Adrenal gland (tissue), 12 donors: Measurements from ENCODE around the gene SLC6A20. TPM values are rescaled to one million over a fixed set of nuclear protein-coding genes. Genes with fewer than 3 reads are reported as not detected.

Experiments
- DNase-seq, 7 donors: peaks; one replicate each; pipeline ENCODE4 v3.0.0-alpha.2; 2019 to 2020
- H3K27ac ChIP-seq, 5 donors: fragments of 200-600 bp; sonication (generic) in 4 of 5; 1 replicate in 3 of 5; 2 replicates in 2 of 5; pipeline versions ENCODE4 v1.5.1 to v1.8.0; 2016 to 2020; ENCODE audit warnings: mild to moderate bottlenecking in 1 of 5
- H3K27me3 ChIP-seq: fragments of 200-600 bp; 2 replicates; pipeline ENCODE4 v1.8.0; 2021
- H3K36me3 ChIP-seq, 2 donors: fragments of 200-600 bp; replicated peaks in 1 of 2; 1 replicate in 1 of 2; 2 replicates in 1 of 2; pipeline versions ENCODE4 v1.5.1 to v1.8.0; 2018 to 2022
- H3K4me1 ChIP-seq, 2 donors: fragments of 200-600 bp; replicated peaks in 1 of 2; 1 replicate in 1 of 2; 2 replicates in 1 of 2; pipeline versions ENCODE4 v1.5.1 to v1.8.0; 2018 to 2021
- H3K4me3 ChIP-seq, 4 donors: fragments of 200-600 bp; sonication (generic) in 3 of 4; one replicate each; pipeline ENCODE4 v1.5.1; 2016 to 2018
- H3K9me3 ChIP-seq, 3 donors: fragments of 200-600 bp; sonication (generic) in 1 of 3; replicated peaks in 1 of 3; 1 replicate in 2 of 3; 2 replicates in 1 of 3; pipeline versions ENCODE4 v1.5.1 to v1.8.0; 2016 to 2021
- POLR2A ChIP-seq, 2 donors: fragments of 450-650 bp; IDR thresholded peaks; one replicate each; pipeline ENCODE4 v1.6.1; 2017; ENCODE audit warnings: antibody characterized with exemption in 2 of 2, mild to moderate bottlenecking in 2 of 2, moderate library complexity in 1 of 2
- WGBS, 4 donors: extraction: QIAGEN DNeasy Blood & Tissue Kit in 2 of 4; methylation state at CpG; one replicate each; pipeline versions ENCODE4 v1.1.5 to v1.1.7; 2013 to 2017; 5-methylcytosine and 5-hydroxymethylcytosine counted together
- intact Hi-C, 2 donors: fragments of 100-400 bp; cut with DNase I; formaldehyde crosslinking; loops; one replicate each; pipeline versions ENCODE4 v1.14.1 to v1.15.0; 2022 to 2023
- polyA plus RNA-seq, 3 donors: library from polyadenylated mRNA; stranded (reverse); fragments of 200-250 nt in 2 of 3; fragments of 350-450 nt in 1 of 3; fragmentation: Illumina TruSeq in 1 of 3; extraction: RNeasy Lipid Tissue Mini Kit (QIAGEN cat#74804) in 1 of 3; gene quantifications; one replicate each; pipeline ENCODE4 v1.2.3, GENCODE V29; 2013 to 2014
- total RNA-seq, 9 donors: library from RNA; depleted of rRNA in 4 of 9; stranded (reverse); fragments of >200 nt in 4 of 9; fragments of 120-200 nt in 1 of 9; fragmentation: NEBNext Ultra II Directional in 1 of 9; extraction: Animal tissue kit (Norgen Biotek cat#: 25700) in 1 of 9; gene quantifications; one replicate each; pipeline versions ENCODE4 v1.1.0 to v1.2.4, GENCODE V29; 2013 to 2023
- TF ChIP-seq, protein P1 (sequence below), 6 experiments: fragments of 450-650 bp in 4 of 6; fragments of 200-600 bp in 2 of 6; sonication (generic) in 1 of 6; IDR thresholded peaks; 1 replicate in 5 of 6; 2 replicates in 1 of 6; pipeline versions ENCODE4 v1.5.1 to v1.8.0; 2016 to 2021; ENCODE audit warnings: antibody characterized with exemption in 6 of 6, mild to moderate bottlenecking in 2 of 6, moderate library complexity in 1 of 6
- donor health status: healthy with polysubstance abuse.
- donor health status: Bipolar disorder and iron deficiency.
- donor health status: DM: yes; HTN: yes; CAD: no.
- donor health status: DM: no; HTN: no; CAD: no.
- donor health status: DM: no; HTN: no; CAD: no.
- donor health status: DM: yes; HTN: yes; CAD: no.

SLC6A20 gene
- total and polyA plus RNA-seq, 12 donors, result 0.07 to 0.52 (median 0.13) TPM; not detected in 7

DNA sequence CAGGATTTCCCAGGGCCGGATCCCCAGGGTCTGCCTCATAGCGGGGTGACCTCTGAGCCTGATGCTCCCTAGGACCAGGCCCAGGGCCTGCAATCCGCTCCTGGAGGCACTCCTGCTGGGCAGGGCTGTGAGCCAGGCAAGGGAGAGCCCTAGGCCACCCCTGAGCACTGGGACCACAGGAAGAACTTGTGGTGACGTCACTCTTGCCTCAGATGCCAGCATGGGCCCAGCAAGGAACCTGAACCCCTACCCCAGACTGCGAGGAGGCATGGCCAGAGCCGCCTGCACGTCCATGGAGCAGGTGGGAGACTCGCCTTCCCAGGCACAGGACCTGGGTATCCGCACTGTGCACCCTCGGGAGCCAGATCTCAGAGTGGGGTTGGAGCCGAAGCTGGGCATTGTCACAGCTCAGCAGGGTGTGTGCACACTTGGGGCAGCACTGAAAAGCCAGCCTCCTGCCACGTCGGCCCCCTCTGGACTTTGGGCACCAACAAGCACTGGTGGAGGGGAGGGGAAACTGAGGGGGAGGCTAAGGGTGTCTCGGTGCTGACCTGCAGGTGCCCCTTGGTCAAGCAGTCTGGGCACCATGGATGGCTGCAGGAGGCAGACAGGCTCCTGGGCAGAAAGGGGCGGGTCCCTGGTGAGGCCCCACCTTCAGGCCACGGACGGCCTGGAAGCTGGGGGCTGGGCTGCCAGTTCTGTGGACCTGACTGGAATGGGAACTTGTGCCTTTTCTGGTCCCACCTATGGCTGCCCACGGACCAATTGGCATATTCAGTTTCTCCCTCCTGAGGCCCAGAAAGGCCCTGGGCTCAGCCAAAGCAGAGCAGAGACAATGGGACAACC is 49.3 kb downstream of the SLC6A20 start:
- Histone ChIP-seq H3K9me3 (no peaks in the 10 kb centered on the region), H3K27ac (no peak overlapping the region), H3K4me1 (no peaks in the 10 kb centered on the region), H3K4me3 (no peak overlapping the region), H3K27me3 (no peaks in the 10 kb centered on the region), H3K36me3 (peaks cover 0 to 45% of the 10 kb centered on the region in 2 donors)
- intact Hi-C loops, result no loop called here
- WGBS, 4 donors, result 70 to 94% (median 85%) methylated on average over 2 to 18 of the region's 18 CpGs
- TF ChIP-seq POLR2A (IDR thresholded peaks at IDR 0.05), result no peak
- TF ChIP-seq, protein P1, sequence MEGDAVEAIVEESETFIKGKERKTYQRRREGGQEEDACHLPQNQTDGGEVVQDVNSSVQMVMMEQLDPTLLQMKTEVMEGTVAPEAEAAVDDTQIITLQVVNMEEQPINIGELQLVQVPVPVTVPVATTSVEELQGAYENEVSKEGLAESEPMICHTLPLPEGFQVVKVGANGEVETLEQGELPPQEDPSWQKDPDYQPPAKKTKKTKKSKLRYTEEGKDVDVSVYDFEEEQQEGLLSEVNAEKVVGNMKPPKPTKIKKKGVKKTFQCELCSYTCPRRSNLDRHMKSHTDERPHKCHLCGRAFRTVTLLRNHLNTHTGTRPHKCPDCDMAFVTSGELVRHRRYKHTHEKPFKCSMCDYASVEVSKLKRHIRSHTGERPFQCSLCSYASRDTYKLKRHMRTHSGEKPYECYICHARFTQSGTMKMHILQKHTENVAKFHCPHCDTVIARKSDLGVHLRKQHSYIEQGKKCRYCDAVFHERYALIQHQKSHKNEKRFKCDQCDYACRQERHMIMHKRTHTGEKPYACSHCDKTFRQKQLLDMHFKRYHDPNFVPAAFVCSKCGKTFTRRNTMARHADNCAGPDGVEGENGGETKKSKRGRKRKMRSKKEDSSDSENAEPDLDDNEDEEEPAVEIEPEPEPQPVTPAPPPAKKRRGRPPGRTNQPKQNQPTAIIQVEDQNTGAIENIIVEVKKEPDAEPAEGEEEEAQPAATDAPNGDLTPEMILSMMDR (IDR thresholded peaks at IDR 0.05), result no peak
- DNase-seq, result no peak

DNA sequence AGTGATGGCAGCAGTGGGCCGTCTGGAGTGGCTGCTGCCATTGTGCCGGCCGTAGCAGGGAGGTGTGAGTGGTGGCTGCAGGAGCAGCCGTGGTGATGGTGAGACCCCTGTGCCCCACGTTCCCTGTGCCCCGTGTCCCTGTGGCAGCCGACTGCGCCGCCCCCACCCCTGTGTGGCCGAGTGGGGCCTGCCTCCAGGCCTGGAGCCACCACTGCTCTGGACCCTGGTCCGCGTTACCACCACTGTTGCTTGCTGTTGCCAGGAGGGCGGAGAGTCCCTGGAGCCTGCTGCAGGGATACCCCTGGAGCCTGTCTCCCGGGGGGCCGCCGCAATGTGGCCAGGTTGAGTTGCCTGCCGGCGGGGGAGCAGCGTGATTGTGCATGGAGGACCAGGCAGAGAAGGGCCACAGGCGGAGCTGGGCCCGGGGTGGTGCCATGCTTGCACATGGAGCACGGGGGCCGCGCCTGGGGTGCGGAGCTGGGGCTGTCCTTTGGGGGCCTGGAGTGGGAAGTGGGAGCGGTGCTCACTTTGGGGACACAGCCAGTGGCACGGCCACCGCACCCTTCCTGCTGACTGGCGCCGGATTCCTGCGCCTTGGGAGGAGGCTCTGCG is 50.1 kb downstream of the SLC6A20 start:
- TF ChIP-seq POLR2A (IDR thresholded peaks at IDR 0.05), result no peak
- TF ChIP-seq, protein P1 (IDR thresholded peaks at IDR 0.05), result no peak
- 91 to 97% (median 94%) methylated on average over 10 to 32 of the region's 32 CpGs for WGBS, 4 donors
- Histone ChIP-seq H3K4me1 (no peaks in the 10 kb centered on the region), H3K36me3 (peaks cover 0 to 51% of the 10 kb centered on the region in 2 donors), H3K9me3 (no peaks in the 10 kb centered on the region), H3K27me3 (no peaks in the 10 kb centered on the region), H3K4me3 (no peak overlapping the region), H3K27ac (no peak overlapping the region)
- DNase-seq, result no peak
- intact Hi-C loops, result no loop called here

DNA sequence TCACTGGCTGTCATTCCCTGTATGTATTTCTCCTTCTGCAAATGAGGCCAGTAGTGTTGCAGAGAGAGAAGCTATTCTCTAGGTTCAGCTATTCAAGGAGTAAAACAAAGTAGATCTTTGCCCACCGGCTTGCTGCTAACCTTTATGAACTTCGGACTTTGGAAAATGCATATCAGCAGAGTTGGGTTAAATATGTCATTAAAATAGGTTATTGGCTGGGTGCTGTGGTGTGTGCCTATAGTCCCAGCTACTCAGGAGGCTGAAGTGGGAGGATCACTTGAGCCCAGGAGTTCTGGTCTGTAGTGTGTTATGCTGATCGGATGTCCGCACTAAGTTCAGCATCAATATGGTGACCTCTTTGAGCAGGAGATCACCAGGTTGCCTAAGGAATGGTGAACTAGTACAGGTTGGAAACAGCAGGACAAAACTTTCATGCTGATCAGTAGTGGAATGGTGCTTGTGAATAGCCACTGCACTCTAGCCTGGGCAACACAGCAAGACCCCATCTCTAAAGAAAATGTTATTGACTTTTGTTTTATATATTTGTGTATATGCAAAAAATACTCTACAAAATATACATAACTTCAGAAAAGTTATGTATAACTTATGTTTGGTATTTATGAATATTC is 53.8 kb downstream of the SLC6A20 start:
- 95 to 100% (median 96%) methylated on average over 4 of the region's 4 CpGs for WGBS, 4 donors
- Histone ChIP-seq H3K9me3 (no peaks in the 10 kb centered on the region), H3K4me3 (no peak overlapping the region), H3K36me3 (peaks cover 0 to 79% of the 10 kb centered on the region in 2 donors), H3K4me1 (no peaks in the 10 kb centered on the region), H3K27me3 (no peaks in the 10 kb centered on the region), H3K27ac (no peak overlapping the region)
- TF ChIP-seq, protein P1 (IDR thresholded peaks at IDR 0.05), result no peak
- no peak for TF ChIP-seq POLR2A (IDR thresholded peaks at IDR 0.05)
- intact Hi-C loops, result no loop called here
- DNase-seq, result no peak

DNA sequence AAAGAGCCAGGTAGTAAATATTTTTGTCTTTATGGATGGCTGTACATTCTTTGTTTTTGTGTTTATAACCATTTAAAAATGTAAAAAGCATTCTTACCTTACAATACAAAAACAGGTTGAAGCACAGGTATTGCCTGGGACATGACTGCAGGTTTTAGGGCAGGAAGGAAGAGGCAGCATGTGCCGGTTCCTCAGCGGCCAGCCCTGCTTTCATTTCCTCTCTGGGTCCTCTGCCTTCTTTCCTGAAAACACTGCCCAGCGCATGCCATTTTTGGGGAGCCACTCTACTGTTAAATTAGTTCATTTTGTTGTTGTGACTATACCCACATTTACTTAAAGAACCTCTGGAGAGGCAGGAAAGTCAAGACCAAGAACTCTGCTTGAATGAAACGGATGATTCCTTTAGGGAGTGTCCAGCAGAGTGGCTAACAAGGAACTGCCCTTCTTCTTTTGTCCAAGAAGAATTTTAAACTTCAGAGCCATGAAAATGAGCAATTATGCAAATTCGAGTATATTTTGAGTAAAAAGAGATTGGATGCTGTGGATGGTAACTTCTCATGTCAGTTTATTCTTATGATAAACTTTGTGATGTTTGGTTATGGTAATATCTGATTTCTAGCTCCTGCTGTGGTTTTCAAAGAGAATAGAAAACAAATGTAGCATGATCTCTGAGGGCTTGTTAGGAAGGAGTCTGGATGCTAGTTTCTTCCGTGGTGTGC is 54.4 kb downstream of the SLC6A20 start:
- intact Hi-C loops, result no loop called here
- DNase-seq, result no peak
- TF ChIP-seq, protein P1 (IDR thresholded peaks at IDR 0.05), result no peak
- no peak for TF ChIP-seq POLR2A (IDR thresholded peaks at IDR 0.05)
- WGBS, 4 donors, result 71 to 83% (median 80%) methylated on average over 6 of the region's 6 CpGs
- no peaks in the 10 kb centered on the region for H3K4me1 ChIP-seq
- H3K9me3 ChIP-seq, result no peaks in the 10 kb centered on the region
- no peaks in the 10 kb centered on the region for H3K27me3 ChIP-seq
- H3K36me3 ChIP-seq, result peaks cover 0 to 77% of the 10 kb centered on the region in 2 donors
- no peak overlapping the region for H3K4me3 ChIP-seq
- H3K27ac ChIP-seq, result no peak overlapping the region
